K562 (cell line): ENCODE measurements around the gene KRT31. TPM values are rescaled to one million over a fixed set of nuclear protein-coding genes. Genes with fewer than 3 reads are reported as not detected.

ENCODE experiments used
- ATAC-seq: fragments of 200-7000 bp; cut with Tn5 transposase; 3 replicates; pipeline ENCODE4 v1.9.1; 2020; ENCODE audit warnings: moderate library complexity
- BruUV-seq: library from RNA; stranded (reverse); fragments of 400-500 nt; replicated peaks from 2 replicates; lab custom pipeline; 2021; lab: Mats Ljungman, UMichigan
- CTCF ChIA-PET: fragments of 300-600 bp; formaldehyde crosslinking; extraction: SDS; loops from one replicate; lab custom pipeline; 2021; ENCODE audit warnings: low intra/inter-chr PET ratio; lab: Yijun Ruan, JAX
- POLR2A ChIA-PET: fragments of 300-600, 350-650 bp; sonication (Branson Sonifier 250); formaldehyde crosslinking; extraction: SDS; loops from one replicate; lab custom pipeline; 2021; ENCODE audit warnings: antibody characterized with exemption, inconsistent platforms; lab: Yijun Ruan, JAX
- DNase-seq, 4 experiments: peaks; one replicate each; pipeline versions ENCODE4 v3.0.0 to v3.0.0-alpha.2; 2011 to 2018; ENCODE audit warnings: low spot score in 3 of 4, mixed read lengths in 3 of 4; ENCODE audit errors: extremely low read depth in 1 of 4
- FAIRE-seq: peaks from 2 replicates; lab custom pipeline; 2011; peaks lifted over from hg19 to GRCh38; lab: Jason Lieb, UNC
- H2AFZ ChIP-seq: 2 replicates; pipeline ENCODE4 v1.6.0; 2011; ENCODE audit warnings: low read depth, low read length, control low read depth, inconsistent platforms
- H3K27ac ChIP-seq: fragments of 200-600 bp; 3 replicates; pipeline ENCODE4 v1.8.0; 2011; ENCODE audit warnings: low read depth, mild to moderate bottlenecking, control low read depth, inconsistent platforms, low read length, moderate library complexity, mixed read lengths; ENCODE audit errors: extremely low read depth
- H3K27me3 ChIP-seq, 2 experiments: fragments of 300-600 bp in 1 of 2; 2 replicates in 1 of 2; 3 replicates in 1 of 2; pipeline versions ENCODE4 v1.6.0 to v1.8.0; 2011; ENCODE audit warnings: inconsistent platforms in 2 of 2, low read length in 2 of 2, mild to moderate bottlenecking in 1 of 2, mixed read lengths in 1 of 2, moderate library complexity in 1 of 2; ENCODE audit not compliant: control insufficient read depth in 2 of 2, insufficient read depth in 2 of 2
- H3K36me3 ChIP-seq: fragments of 300-600 bp; 3 replicates; pipeline ENCODE4 v1.8.0; 2011; ENCODE audit warnings: mild to moderate bottlenecking, low read length, inconsistent platforms; ENCODE audit not compliant: control insufficient read depth, insufficient read depth
- H3K4me1 ChIP-seq, 2 experiments: fragments of 200-600 bp in 1 of 2; replicated peaks in 1 of 2; 2 replicates in 1 of 2; 3 replicates in 1 of 2; pipeline versions ENCODE4 v1.5.1 to v1.8.0; 2011; ENCODE audit warnings: inconsistent platforms in 2 of 2, low read length in 2 of 2, mild to moderate bottlenecking in 1 of 2, mixed read lengths in 1 of 2, moderate library complexity in 1 of 2; ENCODE audit not compliant: control insufficient read depth in 2 of 2, insufficient read depth in 2 of 2
- H3K4me2 ChIP-seq: 2 replicates; pipeline ENCODE4 v1.6.1; 2011; ENCODE audit warnings: low read length, control low read depth, inconsistent platforms, mixed read lengths; ENCODE audit not compliant: insufficient read depth
- H3K4me3 ChIP-seq: fragments of 200-600 bp; sonication (generic), shearing (Covaris generic); 2 replicates; pipeline ENCODE4 v1.5.1; 2016; ENCODE audit warnings: control low read depth, inconsistent platforms
- H3K79me2 ChIP-seq: fragments of 200-600 bp; 3 replicates; pipeline ENCODE4 v1.8.0; 2011; ENCODE audit warnings: low read length, inconsistent platforms; ENCODE audit not compliant: control insufficient read depth, insufficient read depth
- H3K9ac ChIP-seq, 2 experiments: 2 replicates each; pipeline versions ENCODE4 v1.6.0 to v1.6.1; 2011; ENCODE audit warnings: low read depth in 2 of 2, low read length in 2 of 2, control low read depth in 1 of 2, inconsistent platforms in 1 of 2, mild to moderate bottlenecking in 1 of 2, mixed read lengths in 1 of 2; ENCODE audit not compliant: insufficient read depth in 1 of 2
- H3K9me1 ChIP-seq: one replicate; pipeline ENCODE4 v1.6.0; 2011; ENCODE audit warnings: inconsistent platforms, mild to moderate bottlenecking, low read length, moderate library complexity; ENCODE audit not compliant: control insufficient read depth, insufficient read depth
- H3K9me3 ChIP-seq: replicated peaks from 2 replicates; pipeline ENCODE4 v1.5.1; 2011; ENCODE audit warnings: low read depth, low read length, inconsistent platforms; ENCODE audit not compliant: control insufficient read depth, insufficient read depth
- H4K20me1 ChIP-seq: replicated peaks from 2 replicates; pipeline ENCODE4 v1.6.1; 2011; ENCODE audit warnings: low read length, inconsistent platforms, mixed read lengths; ENCODE audit not compliant: control insufficient read depth, insufficient read depth
- ERF ChIP-seq: fragments of 450-650 bp; formaldehyde crosslinking; IDR thresholded peaks from 2 replicates; pipeline ENCODE4 v1.4.0; 2020; ENCODE audit warnings: mild to moderate bottlenecking, mixed read lengths
- FIP1L1 ChIP-seq: fragments of 200-400 bp; formaldehyde crosslinking; IDR thresholded peaks from 2 replicates; pipeline ENCODE4 v1.6.1; 2018; ENCODE audit warnings: mild to moderate bottlenecking, low read depth, low read length; ENCODE audit not compliant: poor library complexity, severe bottlenecking
- GATAD2B ChIP-seq: fragments of 450-650 bp; IDR thresholded peaks from 2 replicates; pipeline ENCODE4 v1.6.1; 2017; ENCODE audit warnings: mild to moderate bottlenecking, borderline replicate concordance
- MTA1 ChIP-seq: fragments of 450-650 bp; IDR thresholded peaks from 2 replicates; pipeline ENCODE4 v1.6.1; 2017; ENCODE audit warnings: borderline replicate concordance
- PYGO2 ChIP-seq: fragments of 450-650 bp; IDR thresholded peaks from 2 replicates; pipeline ENCODE4 v1.6.1; 2016; ENCODE audit warnings: mild to moderate bottlenecking, missing genetic modification characterization, moderate library complexity, missing compliant biosample characterization
- SMC3 ChIP-seq: conservative IDR thresholded peaks from 2 replicates; pipeline ENCODE4 v1.6.1; 2011; ENCODE audit warnings: low read depth, low read length, improper control_type of control experiment; ENCODE audit not compliant: insufficient read depth
- SRF ChIP-seq, 2 experiments: fragments of 250-450, 450-650 bp in 1 of 2; sonication (Bioruptor Pico) in 1 of 2; sonication (generic) in 1 of 2; formaldehyde crosslinking; IDR thresholded peaks; 2 replicates each; pipeline versions ENCODE4 v1.5.0 to v1.5.1; 2020 to 2022; ENCODE audit warnings: mild to moderate bottlenecking in 1 of 2, missing genetic modification reagents in 1 of 2
- STAT6 ChIP-seq: sonication (generic); formaldehyde crosslinking; IDR thresholded peaks from 2 replicates; pipeline ENCODE4 v1.8.1; 2023; ENCODE audit warnings: mild to moderate bottlenecking, missing genetic modification reagents
- TCF7L2 ChIP-seq: fragments of 150-350 bp; IDR thresholded peaks from 2 replicates; pipeline ENCODE4 v1.6.1; 2016; ENCODE audit warnings: low read depth, mild to moderate bottlenecking, low read length, moderate library complexity
- ZNF232 ChIP-seq: sonication (generic); formaldehyde crosslinking; IDR thresholded peaks from 2 replicates; pipeline ENCODE4 v1.8.0; 2022; ENCODE audit warnings: mild to moderate bottlenecking, missing genetic modification reagents
- ZNF280A ChIP-seq: fragments of 450-650 bp; IDR thresholded peaks from 2 replicates; pipeline ENCODE4 v1.6.1; 2018; ENCODE audit warnings: mild to moderate bottlenecking, low read depth; ENCODE audit not compliant: partially characterized antibody
- ZNF609 ChIP-seq: sonication (generic); formaldehyde crosslinking; IDR thresholded peaks from 2 replicates; pipeline ENCODE4 v1.8.1; 2023; ENCODE audit warnings: missing genetic modification reagents, mild to moderate bottlenecking, borderline replicate concordance
- WGBS: fragments of 100-300 bp; shearing (Covaris generic); methylation state at CpG from one replicate; pipeline ENCODE4 v1.1.6; 2016; ENCODE audit warnings: low coverage, mixed read lengths; ENCODE audit not compliant: insufficient coverage; ENCODE audit errors: missing lambda C conversion rate; 5-methylcytosine and 5-hydroxymethylcytosine counted together
- in situ Hi-C: fragments of 300-500 bp; cut with MboI; formaldehyde crosslinking; loops from 4 replicates; pipeline ENCODE4 v1.15.0; 2018; ENCODE audit warnings: inconsistent platforms, mixed read lengths
- intact Hi-C: fragments of 100-400 bp; cut with micrococcal nuclease; formaldehyde crosslinking; loops from 2 replicates; pipeline ENCODE4 v1.14.2; 2022
- polyA plus RNA-seq, 8 experiments: library from polyadenylated mRNA; depleted of rRNA in 4 of 8; stranded (reverse) in 5 of 8; unstranded in 3 of 8; fragments of >200 nt; fragmentation: Nextera tagmentation in 2 of 8; fragmentation: Illumina TruSeq in 1 of 8; extraction: Ambion mirVana in 2 of 8; extraction: Trizol in 1 of 8; gene quantifications; 2 replicates each; pipeline versions ENCODE4 v1.2.1 to v1.2.3, GENCODE V29; 2011 to 2014; ENCODE audit warnings: inconsistent platforms in 1 of 8, missing spikeins in 1 of 8
- total RNA-seq, 7 experiments: library from RNA; depleted of rRNA in 6 of 7; stranded (reverse); fragments of >200 nt in 6 of 7; fragmentation: Illumina TruSeq in 2 of 7; extraction: Trizol in 2 of 7; gene quantifications; 2 replicates each; pipeline versions ENCODE4 v1.2.1 to v1.2.3, GENCODE V29; 2011 to 2021; ENCODE audit warnings: low replicate concordance in 1 of 7

The KRT31 gene
- total and polyA plus RNA-seq, 9 of the 15 experiments (the other 6 are each of a cell fraction or from before 2014, with no cell fraction given): not detected

GRCh38 chr17:41377546-41377945, 19.9 kb downstream of the KRT31 start:
- DNase-seq (no peak), FAIRE-seq (no peak)
- no peak for TF ChIP-seq GATAD2B
- no peak for TF ChIP-seq SRF (CRISPR knock-in tag; IDR thresholded peaks at IDR 0.05)
- TF ChIP-seq ZNF232: no peak
- TF ChIP-seq ZNF280A: no peak
- TF ChIP-seq TCF7L2: no peak
- TF ChIP-seq MTA1: no peak
- TF ChIP-seq FIP1L1: no peak
- TF ChIP-seq ERF (CRISPR knock-in tag): no peak
- TF ChIP-seq PYGO2 (tag): no peak
- TF ChIP-seq STAT6 (CRISPR knock-in tag): no peak
- TF ChIP-seq ZNF609 (CRISPR knock-in tag): no peak
- no peak for TF ChIP-seq SMC3

More at GRCh38 chr17:41377546-41377945, 19.9 kb downstream of the KRT31 start:
- no peaks in the 10 kb centered on the region for H3K9me3 ChIP-seq
- no peak overlapping the region for H3K9ac ChIP-seq
- H3K36me3 ChIP-seq: no peaks in the 10 kb centered on the region
- intact Hi-C loops (no loop called here), in situ Hi-C loops (no loop called here)
- no peak overlapping the region for H3K4me2 ChIP-seq
- no peaks in the 10 kb centered on the region for H3K4me1 ChIP-seq
- 0% methylated on average over 2 of the region's 2 CpGs for WGBS
- H4K20me1 ChIP-seq: no peaks in the 10 kb centered on the region
- H2AFZ ChIP-seq: no peak overlapping the region
- H3K27me3 ChIP-seq: peaks cover 3 to 36% of the 10 kb centered on the region in 2 experiments; a peak in 4 of 5 replicates
- H3K27ac ChIP-seq: no peak overlapping the region
- no peaks in the 10 kb centered on the region for H3K79me2 ChIP-seq
- ChIA-PET CTCF (no interaction called here), POLR2A (interaction anchor here (1.1 kb wide), 1 partner anchor 38 kb away, joined by 3 read pairs; no protein-coding TSS in a partner anchor)
- BruUV-seq: no TSS peak
- no peak overlapping the region for H3K4me3 ChIP-seq
- no peak for ATAC-seq
- H3K9me1 ChIP-seq: no peaks in the 10 kb centered on the region
